GM04504 (cell line): Measurements from ENCODE around the gene ZBTB16.

Experiments
- DNase-seq: peaks from one replicate; pipeline ENCODE4 v3.0.0-alpha.2; 2012; ENCODE audit warnings: low read depth

The ZBTB16 gene

DNA sequence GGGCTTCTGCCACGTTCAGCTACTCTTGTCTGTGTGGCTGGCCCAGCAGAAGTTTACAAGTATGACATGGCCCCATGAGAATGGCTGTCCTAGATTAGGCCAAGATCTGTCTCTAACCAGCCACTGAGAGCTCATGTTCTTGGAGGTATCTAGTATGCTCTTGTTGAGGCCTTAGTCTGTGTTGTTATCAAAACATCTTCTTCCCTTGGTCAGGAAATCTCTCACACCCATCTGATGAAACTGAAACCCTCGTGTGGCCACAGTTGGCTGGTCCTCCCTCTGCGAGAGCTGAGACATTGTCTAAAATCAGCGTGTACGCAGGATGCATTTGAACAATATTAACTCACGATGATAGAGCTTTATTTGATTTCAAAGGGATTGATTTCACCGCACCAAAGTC, 127.7 kb downstream of the ZBTB16 start:
- no peak for DNase-seq

- DNase-seq: no peak
Observed at GRCh38 chr11:114188851-114189570, 129.5 kb downstream of the ZBTB16 start.

DNA sequence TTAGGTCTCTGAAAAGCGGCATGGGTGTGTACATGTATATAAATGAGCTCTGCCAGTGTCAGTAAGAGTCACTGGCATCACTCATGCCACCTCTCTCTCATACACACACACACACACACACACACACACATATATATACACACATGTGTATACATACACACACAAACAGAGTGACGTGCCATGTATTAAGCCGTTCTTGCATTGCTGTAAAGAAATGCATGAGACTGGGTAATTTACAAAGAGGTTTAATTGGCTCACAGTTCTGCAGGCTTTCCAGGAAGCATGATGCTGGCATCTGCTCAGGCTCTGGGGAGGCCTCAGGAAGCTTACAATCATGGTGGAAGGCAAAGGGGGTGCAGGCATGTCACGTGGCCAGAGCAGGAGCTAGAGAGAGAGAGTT, 131.1 kb downstream of the ZBTB16 start:
- DNase-seq: no peak

- DNase-seq: no peak
Observed at GRCh38 chr11:114191893-114192292, 132.4 kb downstream of the ZBTB16 start.

DNA sequence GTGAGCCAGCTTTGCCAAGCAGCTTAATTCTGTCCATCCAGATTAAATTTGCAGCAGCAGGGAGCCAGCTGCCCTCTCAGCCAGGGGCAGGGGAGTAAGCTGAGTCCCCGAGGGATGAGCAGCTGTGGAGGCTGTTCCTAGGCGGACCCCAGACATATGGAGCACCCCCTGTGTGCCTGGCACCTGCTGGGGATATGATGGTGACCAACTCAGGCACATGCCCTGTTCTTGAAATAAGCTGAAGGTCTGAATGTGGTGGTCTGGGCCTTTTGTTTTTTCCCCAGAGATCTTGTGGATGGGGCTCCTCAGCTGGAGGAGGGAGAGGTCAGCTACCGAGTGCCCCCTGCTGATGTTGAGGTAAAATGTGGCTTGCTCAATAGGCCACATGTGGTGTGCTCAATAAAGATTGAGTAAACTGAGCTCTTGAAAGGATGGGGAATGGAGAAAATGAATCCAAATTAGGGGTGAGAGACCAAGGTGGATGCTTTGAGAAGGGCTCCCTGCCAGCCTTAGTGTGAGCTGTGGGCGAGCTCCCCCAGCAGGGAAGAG, 133.4 kb downstream of the ZBTB16 start:
- DNase-seq: no peak

GRCh38 chr11:114193730-114194679, 134.5 kb downstream of the ZBTB16 start:
- DNase-seq: no peak

GRCh38 chr11:114194702-114195101, 135.2 kb downstream of the ZBTB16 start:
- no peak for DNase-seq

GRCh38 chr11:114195151-114195550, 135.6 kb downstream of the ZBTB16 start:
- no peak for DNase-seq

DNA sequence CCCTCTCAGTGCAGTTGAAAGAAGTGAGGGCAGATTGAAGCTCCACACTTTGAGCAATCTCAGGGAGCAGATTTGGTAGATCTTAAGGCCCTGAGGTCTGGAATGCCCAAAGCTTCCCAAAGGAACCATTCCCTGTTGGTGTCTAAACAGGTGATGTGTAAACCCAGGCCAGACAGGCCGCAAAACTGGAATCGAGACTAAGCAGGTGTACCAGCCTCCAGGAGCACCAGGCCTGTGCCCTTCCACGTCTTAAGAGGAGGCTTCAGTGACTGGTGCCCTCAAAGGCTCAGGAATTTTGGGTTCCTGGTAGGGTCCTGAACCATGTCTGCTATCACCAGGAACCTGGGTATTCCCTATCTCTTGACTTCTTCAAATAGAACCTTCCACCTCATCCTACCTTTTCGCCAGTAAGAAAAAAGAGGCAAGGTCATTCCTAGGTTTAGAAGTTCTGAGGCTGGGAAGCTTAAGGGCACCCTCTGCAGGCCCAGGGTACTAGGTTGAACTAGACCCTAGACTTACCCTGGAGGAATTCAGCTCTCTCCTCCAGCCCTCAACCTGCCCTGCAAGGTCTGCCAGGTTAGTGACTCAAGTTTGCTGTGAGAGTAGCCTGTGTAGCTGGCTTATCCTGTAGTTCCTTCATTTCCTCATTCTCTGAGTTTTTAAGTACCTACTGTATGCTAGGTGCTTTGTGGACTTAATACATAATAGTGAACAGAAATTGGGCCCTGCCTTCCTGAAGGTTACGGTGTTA, 136.6 kb downstream of the ZBTB16 start:
- DNase-seq: no peak

- no peak for DNase-seq
Observed at GRCh38 chr11:114196997-114197703, 137.6 kb downstream of the ZBTB16 start.

GRCh38 chr11:114197799-114198500, 138.4 kb downstream of the ZBTB16 start:
- no peak for DNase-seq

DNA sequence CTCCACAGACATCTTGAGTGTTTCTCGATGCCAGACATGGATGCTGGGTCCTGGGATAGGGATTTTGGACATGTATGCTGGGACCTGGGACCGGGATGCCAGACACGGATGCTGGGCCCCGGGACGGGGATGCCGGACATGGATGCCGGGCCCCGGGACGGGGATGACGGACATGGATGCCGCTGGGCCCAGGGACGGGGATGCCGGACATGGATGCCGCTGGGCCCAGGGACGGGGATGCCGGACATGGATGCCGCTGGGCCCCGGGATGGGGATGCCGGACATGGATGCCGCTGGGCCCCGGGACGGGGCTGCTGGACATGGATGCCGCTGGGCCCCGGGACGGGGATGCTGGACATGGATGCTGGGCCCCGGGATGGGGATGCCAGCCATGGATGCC, 139.5 kb downstream of the ZBTB16 start:
- DNase-seq: no peak

DNA sequence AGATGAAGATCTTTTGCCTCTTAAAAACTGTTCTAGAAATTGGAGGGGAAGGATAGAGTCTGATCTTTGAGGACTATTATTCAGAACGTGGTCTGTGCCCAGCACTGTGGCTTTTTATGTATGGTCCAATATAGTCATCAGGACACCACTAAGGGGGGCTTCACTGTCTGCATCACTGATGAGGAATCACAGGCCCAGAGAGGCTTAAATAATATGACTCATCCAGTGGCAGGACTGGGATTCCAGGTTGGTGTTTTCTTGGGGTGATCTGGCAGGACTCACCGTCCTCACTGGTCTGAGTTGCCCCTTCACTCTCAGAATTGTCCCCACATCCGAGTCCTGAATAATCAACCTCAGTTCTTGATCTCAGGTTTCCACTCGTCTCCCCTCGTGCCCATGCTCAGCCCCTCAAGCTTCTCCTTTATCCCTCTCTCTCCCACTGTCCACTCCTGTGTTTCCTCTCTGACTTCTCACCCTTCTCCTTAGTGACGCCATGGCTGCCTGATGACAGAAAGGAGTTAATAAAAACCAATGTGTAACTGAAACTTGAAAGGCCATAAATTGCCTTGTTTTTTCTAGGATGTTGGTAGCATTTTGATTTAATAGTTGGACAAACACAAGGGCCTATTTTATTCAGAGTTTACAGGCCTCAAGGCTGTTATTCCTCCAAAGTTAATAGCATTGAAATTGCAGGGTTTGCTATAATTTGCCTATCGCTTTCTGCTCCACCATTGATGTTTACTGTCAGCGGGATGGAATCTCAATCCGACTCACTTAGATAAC, 141.0 kb downstream of the ZBTB16 start:
- no peak for DNase-seq

- no peak for DNase-seq
Observed at GRCh38 chr11:114201219-114201618, 141.7 kb downstream of the ZBTB16 start.

- DNase-seq: no peak
Observed at GRCh38 chr11:114202011-114202609, 142.6 kb downstream of the ZBTB16 start.

GRCh38 chr11:114207096-114207495, 147.6 kb downstream of the ZBTB16 start:
- DNase-seq: no peak

DNA sequence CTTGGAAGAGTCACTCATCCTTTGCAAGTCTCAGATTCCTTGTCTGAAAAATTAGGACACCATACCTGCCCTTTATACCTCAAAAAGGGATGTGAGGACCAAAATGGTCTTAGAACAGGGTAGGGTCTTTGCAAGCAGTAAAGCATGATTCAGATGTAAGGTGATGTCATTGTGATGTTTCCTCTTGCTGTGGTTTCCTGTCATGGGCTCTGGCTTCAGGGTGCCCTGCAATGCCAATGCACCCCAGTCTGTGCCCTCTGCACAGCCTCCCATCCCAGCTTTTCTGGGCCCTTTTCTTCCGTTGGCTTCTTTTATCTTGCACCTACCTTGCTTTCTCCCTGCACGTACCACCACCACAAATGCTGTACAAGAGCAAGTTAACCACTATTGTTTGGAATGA, 148.9 kb downstream of the ZBTB16 start:
- DNase-seq: no peak

- DNase-seq: no peak
Observed at GRCh38 chr11:114209343-114209742, 149.8 kb downstream of the ZBTB16 start.

GRCh38 chr11:114209904-114210303, 150.4 kb downstream of the ZBTB16 start:
- no peak for DNase-seq
